Upper lobe of right lung (tissue), 1 donor: ENCODE measurements around the gene ANKS1B. TPM values are rescaled to one million over a fixed set of nuclear protein-coding genes. Genes with fewer than 3 reads are reported as not detected.

Experiments used
- ATAC-seq: fragments of 200-7000 bp; cut with Tn5 transposase; one replicate; pipeline ENCODE4 v1.9.1; 2020; ENCODE audit warnings: mild to moderate bottlenecking, moderate library complexity
- DNase-seq: peaks from one replicate; pipeline ENCODE4 v3.0.0-alpha.2; 2020
- H3K27ac ChIP-seq: fragments of 200-600 bp; one replicate; pipeline ENCODE4 v1.8.0; 2022
- H3K27me3 ChIP-seq: fragments of 200-600 bp; one replicate; pipeline ENCODE4 v1.8.0; 2022; ENCODE audit warnings: mild to moderate bottlenecking
- H3K36me3 ChIP-seq: fragments of 200-600 bp; one replicate; pipeline ENCODE4 v1.8.0; 2022
- H3K4me1 ChIP-seq: fragments of 200-600 bp; one replicate; pipeline ENCODE4 v1.8.0; 2022
- H3K4me3 ChIP-seq: fragments of 200-600 bp; one replicate; pipeline ENCODE4 v1.8.0; 2022; ENCODE audit warnings: mild to moderate bottlenecking
- H3K9me3 ChIP-seq: fragments of 200-600 bp; one replicate; pipeline ENCODE4 v1.8.0; 2022
- CTCF ChIP-seq: fragments of 200-600 bp; IDR thresholded peaks from one replicate; pipeline ENCODE4 v1.8.0; 2022; ENCODE audit warnings: antibody characterized with exemption
- intact Hi-C: fragments of 100-400 bp; cut with DNase I; formaldehyde crosslinking; loops from one replicate; pipeline ENCODE4 v1.11.0; 2022
- total RNA-seq: library from RNA; stranded (reverse); fragmentation: NEBNext Ultra II Directional; extraction: Animal tissue kit (Norgen Biotek cat#: 25700); gene quantifications from one replicate; pipeline ENCODE4 v1.2.1, GENCODE V29; 2021
- donor health status: DM: no; HTN: yes; CAD: no; lungs with severe emphysema.

Gene ANKS1B
- total RNA-seq, 1 donor from 2014 or later: 5.3 TPM

- H3K9me3 ChIP-seq: no peaks in the 10 kb centered on the region
- TF ChIP-seq CTCF: no peak
- no peaks in the 10 kb centered on the region for H3K27me3 ChIP-seq
- no peaks in the 10 kb centered on the region for H3K36me3 ChIP-seq
- H3K4me3 ChIP-seq: no peak overlapping the region
- no peak for DNase-seq
- intact Hi-C loops: no loop called here
- no peak overlapping the region for H3K27ac ChIP-seq
- H3K4me1 ChIP-seq: no peaks in the 10 kb centered on the region
- no peak for ATAC-seq
Measured at GRCh38 chr12:99002156-99002555, 982.6 kb downstream of the ANKS1B start.

- Histone ChIP-seq H3K9me3 (no peaks in the 10 kb centered on the region), H3K4me1 (no peaks in the 10 kb centered on the region), H3K27me3 (no peaks in the 10 kb centered on the region), H3K27ac (no peak overlapping the region), H3K4me3 (no peak overlapping the region), H3K36me3 (no peaks in the 10 kb centered on the region)
- no peak for DNase-seq
- no peak for TF ChIP-seq CTCF
- intact Hi-C loops: no loop called here
- ATAC-seq: peak; percentile 47
Measured at GRCh38 chr12:98999559-98999958, 985.2 kb downstream of the ANKS1B start.

- Histone ChIP-seq H3K4me3 (no peak overlapping the region), H3K4me1 (no peaks in the 10 kb centered on the region), H3K36me3 (no peaks in the 10 kb centered on the region), H3K27me3 (no peaks in the 10 kb centered on the region), H3K27ac (no peak overlapping the region), H3K9me3 (no peaks in the 10 kb centered on the region)
- peak; percentile 62 for ATAC-seq
- intact Hi-C loops: no loop called here
- TF ChIP-seq CTCF: peak; percentile 59
- no peak for DNase-seq
Measured at GRCh38 chr12:98998697-98999299, 985.9 kb downstream of the ANKS1B start.

- no peak for ATAC-seq
- no peaks in the 10 kb centered on the region for H3K4me1 ChIP-seq
- no peaks in the 10 kb centered on the region for H3K9me3 ChIP-seq
- H3K4me3 ChIP-seq: no peak overlapping the region
- no peak for TF ChIP-seq CTCF
- intact Hi-C loops: no loop called here
- DNase-seq: no peak
- H3K27ac ChIP-seq: no peak overlapping the region
- no peaks in the 10 kb centered on the region for H3K36me3 ChIP-seq
- no peaks in the 10 kb centered on the region for H3K27me3 ChIP-seq
Measured at GRCh38 chr12:98997899-98998298, 986.8 kb downstream of the ANKS1B start.

- TF ChIP-seq CTCF: no peak
- no peak overlapping the region for H3K4me3 ChIP-seq
- no peaks in the 10 kb centered on the region for H3K36me3 ChIP-seq
- H3K27ac ChIP-seq: no peak overlapping the region
- intact Hi-C loops: no loop called here
- H3K27me3 ChIP-seq: no peaks in the 10 kb centered on the region
- ATAC-seq (no peak), DNase-seq (no peak)
- H3K4me1 ChIP-seq: no peaks in the 10 kb centered on the region
- H3K9me3 ChIP-seq: no peaks in the 10 kb centered on the region
Measured at GRCh38 chr12:98990648-98991047, 994.1 kb downstream of the ANKS1B start.

- Histone ChIP-seq H3K27me3 (no peaks in the 10 kb centered on the region), H3K9me3 (no peaks in the 10 kb centered on the region), H3K27ac (no peak overlapping the region), H3K36me3 (no peaks in the 10 kb centered on the region), H3K4me3 (no peak overlapping the region), H3K4me1 (no peaks in the 10 kb centered on the region)
- DNase-seq: no peak
- no peak for ATAC-seq
- no peak for TF ChIP-seq CTCF
- intact Hi-C loops: no loop called here
Measured at GRCh38 chr12:98985156-98985555, 999.6 kb downstream of the ANKS1B start.
